Natural killer cell (primary cell): ENCODE results near the gene TRPC5OS. TPM values are rescaled to one million over a fixed set of nuclear protein-coding genes. Genes with fewer than 3 reads are reported as not detected.

Experiments used
- total RNA-seq, 4 donors: library from RNA; stranded (reverse); fragments of 120-200 nt in 1 of 4; gene quantifications; one replicate each; pipeline versions ENCODE4 v1.2.3 to v1.2.4, GENCODE V29; 2013 to 2022

Gene TRPC5OS
- total RNA-seq, 3 donors from 2014 or later (not counting 1 experiment from before 2014, with no cell fraction given) = not detected

Other genes starting within 250 kb of the TRPC5OS start
- 100 to 1,000 TPM in 1 of 3 donors, 10 to 100 TPM in 2; 57.3 to 120 (median 97.2) TPM for gene ALG13, start 195.0 kb upstream of the TRPC5OS start, total RNA-seq
- not detected for gene TRPC5, start 206.6 kb downstream of the TRPC5OS start, total RNA-seq
- gene RTL4, start 206.8 kb downstream of the TRPC5OS start, total RNA-seq = not detected